GM12878 (cell line): ENCODE data around the gene CSRNP2. TPM values are rescaled to one million over a fixed set of nuclear protein-coding genes. Genes with fewer than 3 reads are reported as not detected.

ENCODE experiments used
- ATAC-seq: fragments of 200-7000 bp; cut with Tn5 transposase; 3 replicates; pipeline ENCODE4 v1.9.1; 2020; ENCODE audit warnings: mild to moderate bottlenecking, moderate library complexity
- BruUV-seq: library from RNA; stranded (reverse); fragments of 400-500 nt; replicated peaks from 2 replicates; lab custom pipeline; 2021; lab: Mats Ljungman, UMichigan
- CTCF ChIA-PET: fragments of 300-600 bp; sonication (Branson Sonifier 250); formaldehyde crosslinking; extraction: SDS; loops from one replicate; lab custom pipeline; 2021; ENCODE audit warnings: inconsistent platforms; lab: Yijun Ruan, JAX
- POLR2A ChIA-PET: fragments of 350-600 bp; formaldehyde crosslinking; extraction: SDS; loops from one replicate; lab custom pipeline; 2021; ENCODE audit warnings: inconsistent platforms; lab: Charles Lee
- RAD21 ChIA-PET: fragments of 300-600 bp; sonication (Branson Sonifier 250); formaldehyde crosslinking; loops from one replicate; lab custom pipeline; 2023; ENCODE audit warnings: antibody characterized with exemption; ENCODE audit not compliant: unreplicated experiment; lab: Charles Lee
- SMC1A ChIA-PET: fragments of 300-600 bp; sonication (Branson Sonifier 250); formaldehyde crosslinking; loops from one replicate; lab custom pipeline; 2023; ENCODE audit not compliant: unreplicated experiment, uncharacterized antibody; lab: Charles Lee
- DNase-seq: peaks from one replicate; pipeline ENCODE4 v3.0.0-alpha.2; 2011; ENCODE audit warnings: low read depth, low spot score
- FAIRE-seq: peaks from 3 replicates; lab custom pipeline; 2011; peaks lifted over from hg19 to GRCh38; lab: Jason Lieb, UNC
- H2AFZ ChIP-seq: 2 replicates; pipeline ENCODE4 v1.6.0; 2011; ENCODE audit warnings: low read depth, low read length, control low read depth; ENCODE audit not compliant: control insufficient read depth
- H3K27ac ChIP-seq: 2 replicates; pipeline ENCODE4 v1.5.1; 2011; ENCODE audit warnings: control low read depth; ENCODE audit not compliant: control insufficient read depth, insufficient read depth
- H3K27me3 ChIP-seq, 2 experiments: replicated peaks in 1 of 2; 2 replicates each; pipeline versions ENCODE4 v1.6.0 to v1.6.1; 2011; ENCODE audit warnings: low read length in 1 of 2; ENCODE audit not compliant: control insufficient read depth in 2 of 2, insufficient read depth in 2 of 2
- H3K36me3 ChIP-seq, 2 experiments: 2 replicates each; pipeline ENCODE4 v1.5.1; 2011; ENCODE audit warnings: low read length in 1 of 2; ENCODE audit not compliant: control insufficient read depth in 2 of 2, insufficient read depth in 2 of 2
- H3K4me1 ChIP-seq: 2 replicates; pipeline ENCODE4 v1.6.1; 2011; ENCODE audit warnings: mild to moderate bottlenecking, low read length, moderate library complexity, mixed read lengths; ENCODE audit not compliant: control insufficient read depth, insufficient read depth
- H3K4me2 ChIP-seq: 2 replicates; pipeline ENCODE4 v1.6.0; 2011; ENCODE audit warnings: control low read depth; ENCODE audit not compliant: control insufficient read depth, insufficient read depth
- H3K4me3 ChIP-seq: fragments of 200-600 bp; sonication (generic); 2 replicates; pipeline ENCODE4 v1.5.1; 2016
- H3K79me2 ChIP-seq: 2 replicates; pipeline ENCODE4 v1.6.0; 2011; ENCODE audit warnings: low read length; ENCODE audit not compliant: control insufficient read depth, insufficient read depth
- H3K9ac ChIP-seq: 2 replicates; pipeline ENCODE4 v1.8.0; 2011; ENCODE audit warnings: low read length, control low read depth, mixed read lengths; ENCODE audit not compliant: control insufficient read depth, insufficient read depth
- H3K9me3 ChIP-seq: replicated peaks from 3 replicates; pipeline ENCODE4 v1.5.1; 2011; ENCODE audit warnings: mild to moderate bottlenecking, low read length; ENCODE audit not compliant: control insufficient read depth, insufficient read depth
- H4K20me1 ChIP-seq: 2 replicates; pipeline ENCODE4 v1.6.0; 2011; ENCODE audit not compliant: control insufficient read depth, insufficient read depth
- FOS ChIP-seq: IDR thresholded peaks from 3 replicates; pipeline ENCODE4 v1.6.1; 2011; ENCODE audit warnings: borderline replicate concordance; ENCODE audit not compliant: insufficient read length; ENCODE audit errors: extremely low read depth
- HCFC1 ChIP-seq: fragments of 150-350 bp; IDR thresholded peaks from 2 replicates; pipeline ENCODE4 v1.6.1; 2014; ENCODE audit warnings: low read length
- MEF2B ChIP-seq: fragments of 450-650 bp; IDR thresholded peaks from 2 replicates; pipeline ENCODE4 v1.6.1; 2018; ENCODE audit warnings: mild to moderate bottlenecking, moderate library complexity; ENCODE audit not compliant: partially characterized antibody, poor library complexity, severe bottlenecking
- MXI1 ChIP-seq: fragments of 150-350 bp; IDR thresholded peaks from 2 replicates; pipeline ENCODE4 v1.6.1; 2011; ENCODE audit warnings: low read depth, mild to moderate bottlenecking, inconsistent platforms, low read length, improper control_type of control experiment
- NFYA ChIP-seq: IDR thresholded peaks from 2 replicates; pipeline ENCODE4 v1.6.1; 2011; ENCODE audit warnings: low read depth, mild to moderate bottlenecking, low read length, improper control_type of control experiment, borderline replicate concordance
- SMAD1 ChIP-seq: fragments of 450-650 bp; IDR thresholded peaks from 2 replicates; pipeline ENCODE4 v1.6.1; 2018; ENCODE audit warnings: mild to moderate bottlenecking, low read depth; ENCODE audit not compliant: partially characterized antibody
- SMC3 ChIP-seq: IDR thresholded peaks from 2 replicates; pipeline ENCODE4 v1.6.1; 2011; ENCODE audit warnings: low read length, improper control_type of control experiment, borderline replicate concordance
- SRF ChIP-seq, 2 experiments: IDR thresholded peaks; 2 replicates each; pipeline ENCODE4 v1.6.1; 2011; ENCODE audit warnings: low read depth in 2 of 2, low read length in 2 of 2, mild to moderate bottlenecking in 1 of 2, moderate library complexity in 1 of 2
- SUZ12 ChIP-seq: fragments of 200-600 bp; sonication (generic); IDR thresholded peaks from one replicate; pipeline ENCODE4 v1.6.1; 2018; ENCODE audit warnings: antibody characterized with exemption, mild to moderate bottlenecking; ENCODE audit not compliant: unreplicated experiment
- ZNF24 ChIP-seq: fragments of 450-650 bp; IDR thresholded peaks from 2 replicates; pipeline ENCODE4 v1.6.1; 2017; ENCODE audit warnings: antibody characterized with exemption, mild to moderate bottlenecking
- WGBS: methylation state at CpG from one replicate; pipeline ENCODE4 v1.1.6; 2016; ENCODE audit warnings: low lambda C conversion rate; ENCODE audit not compliant: insufficient replicate concordance, insufficient coverage; ENCODE audit errors: missing lambda C conversion rate; 5-methylcytosine and 5-hydroxymethylcytosine counted together
- in situ Hi-C: fragments of 300-500 bp; cut with MboI; formaldehyde crosslinking; loops from 9 replicates; pipeline ENCODE4 v1.14.3; 2018; ENCODE audit warnings: mixed read lengths
- intact Hi-C: fragments of 100-400 bp; cut with micrococcal nuclease; formaldehyde crosslinking; loops from one replicate; pipeline ENCODE4 v1.14.2; 2022; ENCODE audit not compliant: unreplicated experiment
- polyA plus RNA-seq, 11 experiments: library from polyadenylated mRNA; depleted of rRNA in 4 of 11; unstranded in 6 of 11; stranded (reverse) in 5 of 11; fragments of >200 nt; fragmentation: Nextera tagmentation in 4 of 11; fragmentation: Illumina TruSeq in 1 of 11; extraction: Ambion mirVana in 4 of 11; extraction: Trizol in 1 of 11; gene quantifications; 1 replicate in 1 of 11; 2 replicates in 10 of 11; pipeline versions ENCODE4 v1.2.1 to v1.2.3, GENCODE V29; 2011 to 2016; ENCODE audit warnings: inconsistent platforms in 2 of 11, missing spikeins in 2 of 11, low read depth in 1 of 11
- total RNA-seq, 4 experiments: library from RNA; depleted of rRNA in 3 of 4; stranded (reverse); fragments of >200 nt in 3 of 4; fragmentation: Illumina TruSeq in 1 of 4; extraction: Trizol in 1 of 4; gene quantifications; 2 replicates each; pipeline versions ENCODE4 v1.2.1 to v1.2.3, GENCODE V29; 2013 to 2021
- TF ChIP-seq, protein P1 (sequence below): IDR thresholded peaks from 2 replicates; pipeline ENCODE4 v1.6.1; 2012; ENCODE audit warnings: mild to moderate bottlenecking, low read depth, low read length
- TF ChIP-seq, protein P2 (sequence below): fragments of 450-650 bp; IDR thresholded peaks from 2 replicates; pipeline ENCODE4 v1.6.1; 2016; ENCODE audit warnings: mild to moderate bottlenecking, moderate library complexity, borderline replicate concordance
- TF ChIP-seq, protein P3 (sequence below): fragments of 450-650 bp; IDR thresholded peaks from 2 replicates; pipeline ENCODE4 v1.6.1; 2017; ENCODE audit warnings: low read depth, mild to moderate bottlenecking, moderate library complexity

The CSRNP2 gene
- total and polyA plus RNA-seq, 10 of the 15 experiments (the other 5 are each of a cell fraction or from before 2014, with no cell fraction given), result 1.2 to 12.1 (median 6.3) TPM

GRCh38 chr12:51055060-51055459, 28.3 kb downstream of the CSRNP2 start (continued):
- TF ChIP-seq FOS (no peak), MXI1 (no peak)

- Histone ChIP-seq H3K27me3 (no peaks in the 10 kb centered on the region), H3K79me2 (peaks cover 25% of the 10 kb centered on the region), H3K36me3 (peaks cover 4 to 10% of the 10 kb centered on the region in 2 experiments), H3K4me3 (no peak overlapping the region), H3K4me1 (peaks cover 6% of the 10 kb centered on the region), H4K20me1 (no peaks in the 10 kb centered on the region), H3K9me3 (no peaks in the 10 kb centered on the region), H2AFZ (no peak overlapping the region), H3K27ac (no peak overlapping the region), H3K4me2 (no peak overlapping the region), H3K9ac (no peak overlapping the region)
- no peak for ATAC-seq
- in situ Hi-C loops, result no loop called here
- intact Hi-C loops, result no loop called here
- ChIA-PET POLR2A (interaction anchor here (1.5 kb wide), 1 partner anchor 13 kb away, joined by 4 read pairs; no protein-coding TSS in a partner anchor), CTCF (interaction anchor here (1.0 to 1.3 kb wide), 5 partner anchors 12 to 290 kb away, joined by 3 read pairs; partner anchors contain the start of gene SLC11A2), SMC1A (interaction anchor here (0.6 to 1.2 kb wide), 3 partner anchors 10 to 159 kb away, joined by 3 read pairs; no protein-coding TSS in a partner anchor), RAD21 (interaction anchor here (1.4 kb wide), 1 partner anchor 289 kb away, joined by 5 read pairs; no protein-coding TSS in a partner anchor)
- no TSS peak for BruUV-seq
- no peak for DNase-seq
- no peak for FAIRE-seq
- 47% methylated on average over 4 of the region's 4 CpGs for WGBS
- TF ChIP-seq, protein P1, sequence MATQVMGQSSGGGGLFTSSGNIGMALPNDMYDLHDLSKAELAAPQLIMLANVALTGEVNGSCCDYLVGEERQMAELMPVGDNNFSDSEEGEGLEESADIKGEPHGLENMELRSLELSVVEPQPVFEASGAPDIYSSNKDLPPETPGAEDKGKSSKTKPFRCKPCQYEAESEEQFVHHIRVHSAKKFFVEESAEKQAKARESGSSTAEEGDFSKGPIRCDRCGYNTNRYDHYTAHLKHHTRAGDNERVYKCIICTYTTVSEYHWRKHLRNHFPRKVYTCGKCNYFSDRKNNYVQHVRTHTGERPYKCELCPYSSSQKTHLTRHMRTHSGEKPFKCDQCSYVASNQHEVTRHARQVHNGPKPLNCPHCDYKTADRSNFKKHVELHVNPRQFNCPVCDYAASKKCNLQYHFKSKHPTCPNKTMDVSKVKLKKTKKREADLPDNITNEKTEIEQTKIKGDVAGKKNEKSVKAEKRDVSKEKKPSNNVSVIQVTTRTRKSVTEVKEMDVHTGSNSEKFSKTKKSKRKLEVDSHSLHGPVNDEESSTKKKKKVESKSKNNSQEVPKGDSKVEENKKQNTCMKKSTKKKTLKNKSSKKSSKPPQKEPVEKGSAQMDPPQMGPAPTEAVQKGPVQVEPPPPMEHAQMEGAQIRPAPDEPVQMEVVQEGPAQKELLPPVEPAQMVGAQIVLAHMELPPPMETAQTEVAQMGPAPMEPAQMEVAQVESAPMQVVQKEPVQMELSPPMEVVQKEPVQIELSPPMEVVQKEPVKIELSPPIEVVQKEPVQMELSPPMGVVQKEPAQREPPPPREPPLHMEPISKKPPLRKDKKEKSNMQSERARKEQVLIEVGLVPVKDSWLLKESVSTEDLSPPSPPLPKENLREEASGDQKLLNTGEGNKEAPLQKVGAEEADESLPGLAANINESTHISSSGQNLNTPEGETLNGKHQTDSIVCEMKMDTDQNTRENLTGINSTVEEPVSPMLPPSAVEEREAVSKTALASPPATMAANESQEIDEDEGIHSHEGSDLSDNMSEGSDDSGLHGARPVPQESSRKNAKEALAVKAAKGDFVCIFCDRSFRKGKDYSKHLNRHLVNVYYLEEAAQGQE, result no peak
- TF ChIP-seq SRF (IDR thresholded peaks at IDR 0.05; ENCODE audit: low read depth in 2 of 2, low read length in 2 of 2) (no peak), ZNF24 (no peak), MEF2B (no peak), SUZ12 (no peak), SMC3 (no peak), HCFC1 (no peak), NFYA (no peak), SMAD1 (no peak)
- TF ChIP-seq, protein P2, sequence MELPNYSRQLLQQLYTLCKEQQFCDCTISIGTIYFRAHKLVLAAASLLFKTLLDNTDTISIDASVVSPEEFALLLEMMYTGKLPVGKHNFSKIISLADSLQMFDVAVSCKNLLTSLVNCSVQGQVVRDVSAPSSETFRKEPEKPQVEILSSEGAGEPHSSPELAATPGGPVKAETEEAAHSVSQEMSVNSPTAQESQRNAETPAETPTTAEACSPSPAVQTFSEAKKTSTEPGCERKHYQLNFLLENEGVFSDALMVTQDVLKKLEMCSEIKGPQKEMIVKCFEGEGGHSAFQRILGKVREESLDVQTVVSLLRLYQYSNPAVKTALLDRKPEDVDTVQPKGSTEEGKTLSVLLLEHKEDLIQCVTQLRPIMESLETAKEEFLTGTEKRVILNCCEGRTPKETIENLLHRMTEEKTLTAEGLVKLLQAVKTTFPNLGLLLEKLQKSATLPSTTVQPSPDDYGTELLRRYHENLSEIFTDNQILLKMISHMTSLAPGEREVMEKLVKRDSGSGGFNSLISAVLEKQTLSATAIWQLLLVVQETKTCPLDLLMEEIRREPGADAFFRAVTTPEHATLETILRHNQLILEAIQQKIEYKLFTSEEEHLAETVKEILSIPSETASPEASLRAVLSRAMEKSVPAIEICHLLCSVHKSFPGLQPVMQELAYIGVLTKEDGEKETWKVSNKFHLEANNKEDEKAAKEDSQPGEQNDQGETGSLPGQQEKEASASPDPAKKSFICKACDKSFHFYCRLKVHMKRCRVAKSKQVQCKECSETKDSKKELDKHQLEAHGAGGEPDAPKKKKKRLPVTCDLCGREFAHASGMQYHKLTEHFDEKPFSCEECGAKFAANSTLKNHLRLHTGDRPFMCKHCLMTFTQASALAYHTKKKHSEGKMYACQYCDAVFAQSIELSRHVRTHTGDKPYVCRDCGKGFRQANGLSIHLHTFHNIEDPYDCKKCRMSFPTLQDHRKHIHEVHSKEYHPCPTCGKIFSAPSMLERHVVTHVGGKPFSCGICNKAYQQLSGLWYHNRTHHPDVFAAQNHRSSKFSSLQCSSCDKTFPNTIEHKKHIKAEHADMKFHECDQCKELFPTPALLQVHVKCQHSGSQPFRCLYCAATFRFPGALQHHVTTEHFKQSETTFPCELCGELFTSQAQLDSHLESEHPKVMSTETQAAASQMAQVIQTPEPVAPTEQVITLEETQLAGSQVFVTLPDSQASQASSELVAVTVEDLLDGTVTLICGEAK, result no peak
- TF ChIP-seq, protein P3, sequence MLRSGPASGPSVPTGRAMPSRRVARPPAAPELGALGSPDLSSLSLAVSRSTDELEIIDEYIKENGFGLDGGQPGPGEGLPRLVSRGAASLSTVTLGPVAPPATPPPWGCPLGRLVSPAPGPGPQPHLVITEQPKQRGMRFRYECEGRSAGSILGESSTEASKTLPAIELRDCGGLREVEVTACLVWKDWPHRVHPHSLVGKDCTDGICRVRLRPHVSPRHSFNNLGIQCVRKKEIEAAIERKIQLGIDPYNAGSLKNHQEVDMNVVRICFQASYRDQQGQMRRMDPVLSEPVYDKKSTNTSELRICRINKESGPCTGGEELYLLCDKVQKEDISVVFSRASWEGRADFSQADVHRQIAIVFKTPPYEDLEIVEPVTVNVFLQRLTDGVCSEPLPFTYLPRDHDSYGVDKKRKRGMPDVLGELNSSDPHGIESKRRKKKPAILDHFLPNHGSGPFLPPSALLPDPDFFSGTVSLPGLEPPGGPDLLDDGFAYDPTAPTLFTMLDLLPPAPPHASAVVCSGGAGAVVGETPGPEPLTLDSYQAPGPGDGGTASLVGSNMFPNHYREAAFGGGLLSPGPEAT, result no peak
Measured at GRCh38 chr12:51051787-51052186, 31.6 kb downstream of the CSRNP2 start.
